IPS-20b (cell line): ENCODE data around the gene KBTBD3.
"Not testable (repeated sequence)": the region's sequence is repeated elsewhere in the genome, so short reads cannot be mapped to it uniquely, and the experiment has no call there.

Experiments
- H3K27ac ChIP-seq: one replicate; pipeline ENCODE4 v1.5.1; 2013; ENCODE audit warnings: low read length
- H3K27me3 ChIP-seq: 2 replicates; pipeline ENCODE4 v1.6.1; 2013; ENCODE audit warnings: mild to moderate bottlenecking, low read length, inconsistent platforms; ENCODE audit not compliant: insufficient read depth
- H3K36me3 ChIP-seq: 2 replicates; pipeline ENCODE4 v1.6.1; 2013; ENCODE audit warnings: low read depth, mild to moderate bottlenecking, inconsistent platforms, low read length, moderate library complexity; ENCODE audit not compliant: insufficient read depth
- H3K4me1 ChIP-seq: 2 replicates; pipeline ENCODE4 v1.6.1; 2013; ENCODE audit warnings: mild to moderate bottlenecking, control low read depth, inconsistent platforms, low read length, moderate library complexity; ENCODE audit not compliant: insufficient read depth
- H3K4me3 ChIP-seq: 2 replicates; pipeline ENCODE4 v1.5.1; 2013; ENCODE audit warnings: mild to moderate bottlenecking, low read length, inconsistent platforms
- H3K9ac ChIP-seq: 2 replicates; pipeline ENCODE4 v1.6.1; 2013; ENCODE audit warnings: low read depth, mild to moderate bottlenecking, inconsistent platforms, low read length, moderate library complexity
- H3K9me3 ChIP-seq: 2 replicates; pipeline ENCODE4 v1.6.1; 2013; ENCODE audit warnings: mild to moderate bottlenecking, low read depth, low read length, inconsistent platforms; ENCODE audit not compliant: insufficient read depth

The KBTBD3 gene

GRCh38 chr11:106021181-106021966 lies 55.8 kb downstream of the KBTBD3 start:
- Histone ChIP-seq H3K9ac (peak overlapping the region; percentile 91; the same call in 1 of the 2 replicates), H3K4me1 (peaks cover 14% of the 10 kb centered on the region; the same call in 1 of the 2 replicates), H3K9me3 (0 out of 2 replicates have a peak, but pooled peaks cover under 1% of the 10 kb centered on the region), H3K4me3 (peak overlapping the region; percentile 95), H3K27me3 (no peaks in the 10 kb centered on the region), H3K27ac (peak overlapping the region; percentile 33), H3K36me3 (peaks cover 6% of the 10 kb centered on the region; the same call in 1 of the 2 replicates)

DNA sequence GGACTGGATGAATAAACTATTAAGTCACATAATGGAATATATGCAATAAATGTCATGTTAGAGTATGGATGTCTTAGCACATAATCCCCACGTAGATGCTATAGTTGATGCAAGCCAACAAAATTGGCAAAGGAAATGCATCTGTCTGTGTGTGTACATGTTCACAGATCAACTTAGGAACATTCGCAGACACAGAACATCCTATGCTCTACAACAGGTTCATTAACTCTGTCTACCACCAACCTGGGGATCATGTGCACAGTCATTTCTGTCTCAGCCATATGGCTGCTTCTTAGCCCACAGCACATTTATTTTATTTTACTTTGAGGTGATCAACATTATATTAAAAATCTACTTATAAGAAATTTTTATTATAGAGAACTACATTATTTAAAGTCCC lies 60.1 kb downstream of the KBTBD3 start:
- Histone ChIP-seq H3K27ac (no peak overlapping the region), H3K9ac (no peak overlapping the region), H3K9me3 (no peaks in the 10 kb centered on the region), H3K36me3 (peaks cover 11% of the 10 kb centered on the region), H3K4me3 (no peak overlapping the region), H3K27me3 (no peaks in the 10 kb centered on the region), H3K4me1 (peaks cover 14% of the 10 kb centered on the region; the same call in 1 of the 2 replicates)

DNA sequence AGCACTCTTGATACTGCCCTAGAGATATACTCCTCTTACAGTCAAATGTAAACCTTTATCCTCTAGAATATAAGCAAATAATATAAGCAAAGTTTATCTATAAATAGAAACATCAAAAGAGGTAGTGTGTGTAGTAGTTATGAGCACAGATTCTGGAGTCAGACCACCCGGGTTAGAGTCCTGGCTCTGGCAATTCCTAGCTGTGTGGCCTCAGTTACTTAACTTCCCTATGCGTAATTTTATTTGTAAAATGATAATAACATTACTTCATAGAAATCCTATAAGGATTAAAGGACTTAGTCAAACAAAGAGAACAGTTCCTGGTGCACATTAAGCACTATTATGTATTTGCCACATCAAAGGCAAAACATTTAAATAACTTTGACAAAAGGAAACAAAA lies 62.1 kb downstream of the KBTBD3 start:
- H3K27ac ChIP-seq, result no peak overlapping the region
- no peak overlapping the region for H3K4me3 ChIP-seq
- no peak overlapping the region for H3K9ac ChIP-seq
- H3K4me1 ChIP-seq, result peaks cover 10% of the 10 kb centered on the region; the same call in 1 of the 2 replicates
- no peaks in the 10 kb centered on the region for H3K9me3 ChIP-seq
- no peaks in the 10 kb centered on the region for H3K27me3 ChIP-seq
- H3K36me3 ChIP-seq, result peaks cover 18% of the 10 kb centered on the region

DNA sequence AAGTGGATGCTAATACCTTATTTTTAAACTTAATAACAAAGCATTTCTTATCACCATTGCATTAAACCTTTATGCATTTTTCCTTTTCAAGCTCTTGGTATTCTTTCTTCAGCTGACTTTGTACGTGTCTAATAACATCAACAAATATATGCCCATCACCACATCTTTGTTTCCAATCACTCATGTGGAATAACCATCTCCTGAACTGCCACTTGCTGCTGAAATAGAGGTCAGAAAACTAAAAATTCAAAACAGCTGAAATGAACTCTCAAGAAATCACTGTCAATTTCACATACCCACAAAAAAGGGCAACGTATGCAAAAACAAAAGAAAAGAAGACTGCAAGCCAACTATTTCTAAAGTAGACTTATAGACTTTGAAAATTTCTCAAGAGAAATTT lies 62.5 kb downstream of the KBTBD3 start:
- H3K4me3 ChIP-seq, result no peak overlapping the region
- H3K27me3 ChIP-seq, result no peaks in the 10 kb centered on the region
- no peak overlapping the region for H3K9ac ChIP-seq
- no peaks in the 10 kb centered on the region for H3K9me3 ChIP-seq
- H3K4me1 ChIP-seq, result peaks cover 6% of the 10 kb centered on the region; the same call in 1 of the 2 replicates
- no peak overlapping the region for H3K27ac ChIP-seq
- peaks cover 20% of the 10 kb centered on the region for H3K36me3 ChIP-seq

DNA sequence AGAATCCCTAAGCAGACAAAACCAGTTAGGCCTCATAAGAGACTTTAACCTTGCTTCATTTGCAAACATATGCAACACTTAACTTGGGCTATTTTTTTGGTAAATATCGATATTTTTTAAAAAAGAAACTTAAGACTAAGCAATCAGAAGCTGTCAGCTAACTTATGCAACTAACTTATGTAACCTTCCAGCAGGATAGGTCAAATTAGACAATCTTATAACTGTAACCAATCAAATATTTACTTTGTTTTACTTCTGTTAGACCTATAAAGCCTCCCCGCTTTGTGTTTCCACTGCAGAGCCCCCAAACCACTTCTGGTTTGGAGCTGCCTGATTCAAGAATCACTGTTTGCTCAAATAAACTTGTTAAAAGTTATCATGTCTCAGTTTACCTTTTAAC lies 63.1 kb downstream of the KBTBD3 start:
- Histone ChIP-seq H3K9ac (no peak overlapping the region), H3K27ac (no peak overlapping the region), H3K27me3 (no peaks in the 10 kb centered on the region), H3K4me1 (peaks cover 6% of the 10 kb centered on the region; the same call in 1 of the 2 replicates), H3K36me3 (peaks cover 23% of the 10 kb centered on the region), H3K9me3 (no peaks in the 10 kb centered on the region), H3K4me3 (no peak overlapping the region)

DNA sequence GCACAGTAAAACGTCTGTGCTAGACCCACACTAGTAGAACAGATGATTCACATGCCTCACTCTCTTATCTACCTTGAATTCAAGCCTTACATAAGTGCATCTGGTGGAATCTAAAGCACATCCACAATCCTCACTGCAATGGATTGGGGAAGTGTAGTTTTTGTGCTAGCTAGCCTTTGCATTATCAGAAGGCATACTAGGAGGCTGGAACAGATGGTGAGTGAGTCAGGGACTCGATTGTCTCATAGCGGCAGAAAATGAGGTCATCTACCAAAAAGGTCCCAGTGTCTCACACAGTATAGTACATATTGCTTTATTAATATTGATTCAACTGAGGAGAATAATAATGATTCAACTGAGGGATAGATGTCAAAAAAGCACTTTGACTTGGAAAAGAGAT lies 64.4 kb downstream of the KBTBD3 start:
- Histone ChIP-seq H3K9ac (no peak overlapping the region), H3K9me3 (no peaks in the 10 kb centered on the region), H3K4me1 (no peaks in the 10 kb centered on the region), H3K36me3 (peaks cover 36% of the 10 kb centered on the region), H3K27me3 (no peaks in the 10 kb centered on the region), H3K27ac (no peak overlapping the region), H3K4me3 (no peak overlapping the region)

GRCh38 chr11:106011481-106011880 lies 65.7 kb downstream of the KBTBD3 start:
- no peaks in the 10 kb centered on the region for H3K9me3 ChIP-seq
- H3K27me3 ChIP-seq, result no peaks in the 10 kb centered on the region
- H3K9ac ChIP-seq, result no peak overlapping the region
- H3K4me1 ChIP-seq, result no peaks in the 10 kb centered on the region
- H3K4me3 ChIP-seq, result no peak overlapping the region
- no peak overlapping the region for H3K27ac ChIP-seq
- peaks cover 48% of the 10 kb centered on the region for H3K36me3 ChIP-seq

- not testable (repeated sequence) for H3K27me3 ChIP-seq, H3K9ac ChIP-seq, H3K9me3 ChIP-seq, H3K4me3 ChIP-seq, H3K27ac ChIP-seq, H3K4me1 ChIP-seq
- peaks cover 37% of the 10 kb centered on the region for H3K36me3 ChIP-seq
Measured at GRCh38 chr11:106003094-106003493, 74.1 kb downstream of the KBTBD3 start.

DNA sequence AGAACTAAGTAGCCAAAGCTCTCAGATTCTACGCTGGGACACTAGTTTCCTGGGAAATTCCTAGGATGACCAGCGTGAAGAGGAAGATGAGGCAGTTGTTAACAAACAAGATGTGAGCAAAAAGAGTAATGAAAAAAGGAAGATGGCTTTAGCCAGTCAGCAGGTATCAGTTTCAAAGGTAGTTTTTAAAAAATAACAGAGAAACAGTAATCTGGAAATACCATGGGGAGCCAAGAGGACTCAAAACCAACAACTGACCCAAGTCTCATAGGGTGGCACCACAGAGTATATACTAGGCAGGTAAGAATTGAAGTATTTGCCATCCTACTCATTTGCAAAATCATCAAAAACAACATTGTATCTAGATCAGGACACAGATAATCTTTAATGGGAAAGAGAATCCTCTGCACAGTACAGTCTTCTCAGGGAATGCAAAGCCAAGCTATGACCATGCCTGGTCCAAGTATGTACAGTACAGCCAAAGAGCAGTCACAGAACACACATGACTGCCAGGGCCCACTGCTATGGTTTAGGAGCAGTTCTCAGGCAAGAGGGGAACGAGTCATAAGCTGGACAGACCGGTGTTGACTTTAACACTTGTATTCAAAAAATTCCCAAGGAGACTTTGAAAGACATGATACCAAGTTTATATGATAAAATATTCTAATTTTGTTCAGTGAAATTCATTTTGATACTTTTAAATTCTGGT lies 75.7 kb downstream of the KBTBD3 start:
- Histone ChIP-seq H3K9ac (no peak overlapping the region), H3K27me3 (no peaks in the 10 kb centered on the region), H3K4me1 (no peaks in the 10 kb centered on the region), H3K36me3 (peaks cover 22% of the 10 kb centered on the region), H3K4me3 (no peak overlapping the region), H3K9me3 (peaks cover 9% of the 10 kb centered on the region), H3K27ac (no peak overlapping the region)
